Epithelial cell of proximal tubule (primary cell): Measurements from ENCODE around the gene STAC2. TPM values are rescaled to one million over a fixed set of nuclear protein-coding genes. Genes with fewer than 3 reads are reported as not detected.
A peak's percentile ranks its signal among the peaks of the same experiment; 100 is the strongest.

ENCODE experiments used
- DNase-seq: peaks from one replicate; pipeline ENCODE4 v3.0.0-alpha.2; 2011; ENCODE audit warnings: low read depth
- H3K4me3 ChIP-seq: 2 replicates; pipeline ENCODE4 v1.5.1; 2011; ENCODE audit warnings: low read depth, mild to moderate bottlenecking, low read length
- CTCF ChIP-seq: conservative IDR thresholded peaks from 2 replicates; pipeline ENCODE4 v1.5.1; 2012; ENCODE audit warnings: low read depth, mild to moderate bottlenecking, low read length
- total RNA-seq: library from RNA; depleted of rRNA; stranded (reverse); fragments of >200 nt; gene quantifications from 2 replicates; pipeline ENCODE4 v1.2.3, GENCODE V29; 2015

Gene STAC2
- total RNA-seq, 1 donor from 2014 or later: not detected

GRCh38 chr17:39218906-39219305, 6.8 kb downstream of the STAC2 start:
- no peak for TF ChIP-seq CTCF
- DNase-seq: no peak
- H3K4me3 ChIP-seq: no peak overlapping the region

GRCh38 chr17:39217734-39218369, 7.9 kb downstream of the STAC2 start:
- no peak overlapping the region for H3K4me3 ChIP-seq
- no peak for TF ChIP-seq CTCF
- DNase-seq: no peak

- TF ChIP-seq CTCF: no peak
- no peak for DNase-seq
- no peak overlapping the region for H3K4me3 ChIP-seq
Observed at GRCh38 chr17:39213852-39214251, 11.9 kb downstream of the STAC2 start.

- no peak for TF ChIP-seq CTCF
- DNase-seq: no peak
- no peak overlapping the region for H3K4me3 ChIP-seq
Observed at GRCh38 chr17:39212841-39213480, 12.8 kb downstream of the STAC2 start.

- H3K4me3 ChIP-seq: no peak overlapping the region
- TF ChIP-seq CTCF: no peak
- DNase-seq: no peak
Observed at GRCh38 chr17:39212195-39212810, 13.4 kb downstream of the STAC2 start.

GRCh38 chr17:39210093-39210434, 15.7 kb downstream of the STAC2 start:
- no peak for DNase-seq
- TF ChIP-seq CTCF: no peak
- H3K4me3 ChIP-seq: peak overlapping the region; percentile 45
